Tibial nerve (tissue), 4 donors: ENCODE measurements around the gene LIPJ. TPM values are rescaled to one million over a fixed set of nuclear protein-coding genes. Genes with fewer than 3 reads are reported as not detected.

Experiments used
- DNase-seq, 2 donors: peaks; one replicate each; pipeline ENCODE4 v3.0.0-alpha.2; 2019; ENCODE audit warnings: low spot score in 2 of 2
- H3K27ac ChIP-seq, 4 donors: fragments of 200-600 bp; sonication (generic) in 3 of 4; one replicate each; pipeline ENCODE4 v1.5.1; 2017 to 2019; ENCODE audit warnings: mild to moderate bottlenecking in 1 of 4
- H3K27me3 ChIP-seq, 2 donors: fragments of 200-600 bp; sonication (generic) in 1 of 2; one replicate each; pipeline versions ENCODE4 v1.5.1 to v1.6.0; 2017 to 2019
- H3K36me3 ChIP-seq, 3 donors: fragments of 200-600 bp; sonication (generic); one replicate each; pipeline ENCODE4 v1.5.1; 2018 to 2019
- H3K4me1 ChIP-seq, 4 donors: fragments of 200-600 bp; sonication (generic) in 3 of 4; one replicate each; pipeline ENCODE4 v1.5.1; 2017 to 2019
- H3K4me3 ChIP-seq, 4 donors: fragments of 200-600 bp; sonication (generic) in 3 of 4; one replicate each; pipeline ENCODE4 v1.5.1; 2017 to 2019; ENCODE audit warnings: mild to moderate bottlenecking in 1 of 4, moderate library complexity in 1 of 4
- H3K9me3 ChIP-seq, 4 donors: fragments of 200-600 bp; sonication (generic) in 3 of 4; one replicate each; pipeline ENCODE4 v1.5.1; 2017 to 2019
- EP300 ChIP-seq, 2 donors: sonication (generic); formaldehyde crosslinking; IDR thresholded peaks; one replicate each; pipeline ENCODE4 v1.6.1; 2017; ENCODE audit warnings: antibody characterized with exemption in 2 of 2, mild to moderate bottlenecking in 1 of 2
- POLR2A ChIP-seq, 2 donors: fragments of 450-650 bp; IDR thresholded peaks; one replicate each; pipeline ENCODE4 v1.6.1; 2017; ENCODE audit warnings: antibody characterized with exemption in 2 of 2, mild to moderate bottlenecking in 2 of 2, moderate library complexity in 2 of 2
- WGBS, 2 donors: methylation state at CpG; one replicate each; pipeline ENCODE4 v1.1.5; 2018; 5-methylcytosine and 5-hydroxymethylcytosine counted together
- total RNA-seq, 4 donors: library from RNA; depleted of rRNA; stranded (reverse); fragments of >200 nt; gene quantifications; one replicate each; pipeline ENCODE4 v1.1.0, GENCODE V29; 2016
- TF ChIP-seq, protein P1 (sequence below), 5 experiments: fragments of 200-600 bp in 3 of 5; fragments of 450-650 bp in 2 of 5; sonication (generic) in 3 of 5; IDR thresholded peaks; one replicate each; pipeline ENCODE4 v1.5.1; 2016 to 2019; ENCODE audit warnings: antibody characterized with exemption in 5 of 5, mild to moderate bottlenecking in 3 of 5, moderate library complexity in 2 of 5

LIPJ gene
- total RNA-seq, 4 donors from 2014 or later, result under 0.01 to 0.87 (median 0.42) TPM; not detected in 1

DNA sequence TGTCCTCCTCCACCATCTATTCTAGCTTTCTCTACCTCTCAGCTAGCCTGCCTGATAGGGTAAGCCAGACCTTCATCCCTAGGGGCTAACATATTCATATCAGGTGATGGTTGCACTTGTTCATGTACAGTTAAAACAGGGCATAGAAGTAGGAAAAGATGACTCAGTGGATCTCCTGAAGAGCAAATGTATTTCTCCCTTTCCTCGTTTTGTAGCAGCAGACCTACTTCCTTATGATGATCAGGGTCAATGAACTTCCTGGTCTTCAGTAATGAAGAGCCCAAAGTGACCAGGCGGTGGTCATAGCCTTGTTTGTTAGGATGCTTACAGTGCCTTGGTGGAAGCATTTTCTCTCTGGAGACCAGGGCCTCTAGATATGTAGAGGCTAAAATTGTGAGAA lies 6.3 kb downstream of the LIPJ start:
- Histone ChIP-seq H3K4me3 (no peak overlapping the region), H3K9me3 (no peaks in the 10 kb centered on the region), H3K27me3 (no peaks in the 10 kb centered on the region), H3K4me1 (no peaks in the 10 kb centered on the region), H3K27ac (no peak overlapping the region), H3K36me3 (no peaks in the 10 kb centered on the region)
- TF ChIP-seq, protein P1, sequence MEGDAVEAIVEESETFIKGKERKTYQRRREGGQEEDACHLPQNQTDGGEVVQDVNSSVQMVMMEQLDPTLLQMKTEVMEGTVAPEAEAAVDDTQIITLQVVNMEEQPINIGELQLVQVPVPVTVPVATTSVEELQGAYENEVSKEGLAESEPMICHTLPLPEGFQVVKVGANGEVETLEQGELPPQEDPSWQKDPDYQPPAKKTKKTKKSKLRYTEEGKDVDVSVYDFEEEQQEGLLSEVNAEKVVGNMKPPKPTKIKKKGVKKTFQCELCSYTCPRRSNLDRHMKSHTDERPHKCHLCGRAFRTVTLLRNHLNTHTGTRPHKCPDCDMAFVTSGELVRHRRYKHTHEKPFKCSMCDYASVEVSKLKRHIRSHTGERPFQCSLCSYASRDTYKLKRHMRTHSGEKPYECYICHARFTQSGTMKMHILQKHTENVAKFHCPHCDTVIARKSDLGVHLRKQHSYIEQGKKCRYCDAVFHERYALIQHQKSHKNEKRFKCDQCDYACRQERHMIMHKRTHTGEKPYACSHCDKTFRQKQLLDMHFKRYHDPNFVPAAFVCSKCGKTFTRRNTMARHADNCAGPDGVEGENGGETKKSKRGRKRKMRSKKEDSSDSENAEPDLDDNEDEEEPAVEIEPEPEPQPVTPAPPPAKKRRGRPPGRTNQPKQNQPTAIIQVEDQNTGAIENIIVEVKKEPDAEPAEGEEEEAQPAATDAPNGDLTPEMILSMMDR (IDR thresholded peaks at IDR 0.05), result no peak
- TF ChIP-seq POLR2A (IDR thresholded peaks at IDR 0.05) (no peak), EP300 (IDR thresholded peaks at IDR 0.05) (no peak)
- DNase-seq, result no peak
- 81 to 85% methylated on average over 2 of the region's 2 CpGs for WGBS, 2 donors

DNA sequence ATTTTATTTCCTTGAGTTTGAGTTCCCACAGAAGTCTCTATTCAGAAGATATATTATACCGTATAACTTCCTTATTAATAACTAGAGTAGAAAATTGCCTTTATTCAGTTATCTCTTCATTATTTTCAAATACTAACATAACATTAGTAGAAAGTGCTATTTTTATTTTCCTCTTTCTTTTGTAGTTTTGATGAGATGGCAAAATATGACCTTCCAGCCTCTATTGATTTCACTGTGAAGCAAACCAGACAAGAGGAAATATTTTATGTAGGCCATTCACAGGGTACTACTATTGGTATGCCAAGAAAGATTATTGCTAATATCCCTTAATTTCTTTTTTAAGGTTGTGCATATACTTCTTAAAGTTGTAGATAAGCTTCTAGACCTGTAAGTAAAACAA lies 7.9 kb downstream of the LIPJ start:
- no peak overlapping the region for H3K4me3 ChIP-seq
- TF ChIP-seq POLR2A (IDR thresholded peaks at IDR 0.05) (no peak), EP300 (IDR thresholded peaks at IDR 0.05) (no peak)
- TF ChIP-seq, protein P1 (IDR thresholded peaks at IDR 0.05), result no peak
- no peaks in the 10 kb centered on the region for H3K36me3 ChIP-seq
- DNase-seq, result no peak
- H3K9me3 ChIP-seq, result no peaks in the 10 kb centered on the region
- H3K27me3 ChIP-seq, result no peaks in the 10 kb centered on the region
- no peak overlapping the region for H3K27ac ChIP-seq
- no peaks in the 10 kb centered on the region for H3K4me1 ChIP-seq
- 95 to 97% methylated on average over 1 of the region's 1 CpG for WGBS, 2 donors

DNA sequence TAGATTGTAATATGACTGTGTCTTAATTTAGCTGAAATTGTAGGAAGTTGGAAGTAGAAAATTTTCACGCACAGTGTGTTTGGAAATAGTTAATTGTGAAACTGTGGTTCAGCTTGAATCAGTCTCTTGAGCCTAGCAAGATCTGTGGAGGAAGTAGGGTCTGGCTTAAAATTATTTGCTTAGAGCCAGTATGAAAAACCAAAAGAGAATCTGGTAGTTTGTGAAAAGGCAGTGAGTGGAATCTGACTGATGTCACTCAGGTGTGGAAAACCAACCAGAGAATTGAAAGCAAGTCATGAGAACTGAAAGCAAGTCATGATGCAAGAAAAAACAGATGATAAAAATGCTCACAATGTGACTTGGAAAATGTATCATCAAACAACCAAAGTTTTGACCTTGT lies 11.5 kb downstream of the LIPJ start:
- Histone ChIP-seq H3K4me1 (no peaks in the 10 kb centered on the region), H3K4me3 (no peak overlapping the region), H3K9me3 (peaks cover 0 to 5% (median 0%) of the 10 kb centered on the region in 4 donors), H3K36me3 (no peaks in the 10 kb centered on the region), H3K27ac (no peak overlapping the region), H3K27me3 (no peaks in the 10 kb centered on the region)
- 80 to 88% methylated on average over 1 of the region's 1 CpG for WGBS, 2 donors
- TF ChIP-seq, protein P1 (IDR thresholded peaks at IDR 0.05), result no peak
- no peak for TF ChIP-seq EP300 (IDR thresholded peaks at IDR 0.05)
- TF ChIP-seq POLR2A (IDR thresholded peaks at IDR 0.05), result no peak
- no peak for DNase-seq

DNA sequence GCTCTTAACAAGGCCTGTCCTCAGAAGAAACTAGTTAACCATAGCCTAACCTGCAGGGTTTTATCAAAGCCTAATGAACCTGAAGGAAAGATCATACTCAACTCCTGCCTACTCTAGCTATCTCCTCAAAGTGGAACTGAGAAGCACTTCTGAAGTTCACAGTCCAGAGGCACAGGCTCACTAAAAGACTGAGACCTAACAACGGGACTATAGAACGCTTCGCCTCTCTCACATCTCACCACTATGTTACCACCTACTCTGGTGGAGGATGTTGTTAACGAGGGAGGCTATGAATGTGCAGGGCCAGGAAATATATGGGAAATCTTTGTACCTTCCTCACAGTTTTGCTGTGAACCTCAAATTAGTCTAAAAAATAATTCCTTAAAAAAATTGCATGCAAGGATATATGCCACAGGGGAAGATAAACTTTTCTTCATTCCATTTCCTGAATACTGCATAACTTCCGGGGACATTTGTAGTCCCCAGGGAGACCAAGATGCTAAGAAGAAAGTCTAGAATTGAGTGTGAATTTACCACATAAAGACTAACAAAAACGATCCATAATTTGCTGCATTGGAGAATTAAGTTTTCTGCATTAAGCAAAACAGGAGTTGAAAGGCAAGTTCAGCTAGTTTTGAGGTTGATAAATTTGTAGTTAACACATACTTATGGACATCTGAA lies 21.6 kb downstream of the LIPJ start:
- no peak overlapping the region for H3K4me3 ChIP-seq
- H3K27me3 ChIP-seq, result no peaks in the 10 kb centered on the region
- H3K36me3 ChIP-seq, result no peaks in the 10 kb centered on the region
- DNase-seq, result no peak
- H3K27ac ChIP-seq, result no peak overlapping the region
- TF ChIP-seq POLR2A (IDR thresholded peaks at IDR 0.05), result no peak
- TF ChIP-seq EP300 (IDR thresholded peaks at IDR 0.05), result no peak
- TF ChIP-seq, protein P1 (IDR thresholded peaks at IDR 0.05), result no peak
- no peaks in the 10 kb centered on the region for H3K9me3 ChIP-seq
- H3K4me1 ChIP-seq, result no peaks in the 10 kb centered on the region
- 78 to 82% methylated on average over 6 of the region's 6 CpGs for WGBS, 2 donors

DNA sequence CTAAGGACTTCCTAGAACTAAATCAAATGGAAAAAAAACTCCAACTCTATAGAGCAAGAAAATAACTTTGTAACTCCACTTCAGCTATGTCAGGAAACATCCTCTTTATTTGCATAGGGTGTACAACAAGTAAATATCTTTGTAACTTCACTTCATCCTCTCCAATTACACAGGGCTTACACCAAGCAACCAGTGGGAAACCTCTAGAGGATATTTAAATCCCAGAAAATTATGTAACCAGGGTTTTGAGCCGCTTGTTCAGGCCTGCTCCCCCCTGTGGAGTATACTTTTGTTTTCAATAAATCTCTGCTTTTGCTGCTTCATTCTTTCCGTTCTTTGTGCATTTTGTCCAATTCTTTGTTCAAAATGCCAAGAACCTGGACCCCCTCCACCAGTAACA lies 22.2 kb downstream of the LIPJ start:
- TF ChIP-seq EP300 (IDR thresholded peaks at IDR 0.05) (no peak), POLR2A (IDR thresholded peaks at IDR 0.05) (no peak)
- TF ChIP-seq, protein P1 (IDR thresholded peaks at IDR 0.05), result no peak
- WGBS, 2 donors, result 52 to 57% methylated on average over 2 of the region's 2 CpGs
- H3K4me3 ChIP-seq, result no peak overlapping the region
- no peaks in the 10 kb centered on the region for H3K36me3 ChIP-seq
- no peak overlapping the region for H3K27ac ChIP-seq
- no peaks in the 10 kb centered on the region for H3K4me1 ChIP-seq
- DNase-seq, result no peak
- no peaks in the 10 kb centered on the region for H3K27me3 ChIP-seq
- H3K9me3 ChIP-seq, result no peaks in the 10 kb centered on the region
